HepG2 (cell line): ENCODE results near the gene TOP2A. TPM values are rescaled to one million over a fixed set of nuclear protein-coding genes. Genes with fewer than 3 reads are reported as not detected.

ENCODE experiments used
- AHDC1 ChIP-seq: sonication (generic); formaldehyde crosslinking; IDR thresholded peaks from 2 replicates; pipeline ENCODE4 v1.5.1; 2020; ENCODE audit warnings: mild to moderate bottlenecking, missing genetic modification reagents, borderline replicate concordance
- IRF1 ChIP-seq: sonication (generic); formaldehyde crosslinking; IDR thresholded peaks from 2 replicates; pipeline ENCODE4 v1.4.0; 2020; ENCODE audit warnings: low read depth, mild to moderate bottlenecking, missing genetic modification reagents
- KDM5A ChIP-seq: fragments of 200-600 bp; sonication (generic); IDR thresholded peaks from 2 replicates; pipeline ENCODE4 v1.7.0; 2018; ENCODE audit warnings: antibody characterized with exemption, mild to moderate bottlenecking, low read length, borderline replicate concordance
- NBN ChIP-seq: fragments of 450-650 bp; conservative IDR thresholded peaks from 2 replicates; pipeline ENCODE4 v1.6.1; 2017
- ZBTB33 ChIP-seq: sonication (generic); formaldehyde crosslinking; IDR thresholded peaks from 2 replicates; pipeline ENCODE4 v1.4.0; 2020; ENCODE audit warnings: missing genetic modification reagents
- ZFX ChIP-seq: sonication (generic); formaldehyde crosslinking; IDR thresholded peaks from 2 replicates; pipeline ENCODE4 v1.4.0; 2020; ENCODE audit warnings: mild to moderate bottlenecking, low read depth, missing genetic modification reagents, moderate library complexity
- polyA plus RNA-seq, 8 experiments: library from polyadenylated mRNA; depleted of rRNA in 3 of 8; stranded (reverse) in 7 of 8; unstranded in 1 of 8; fragments of >200 nt; fragmentation: Illumina TruSeq in 4 of 8; extraction: Trizol in 4 of 8; gene quantifications; 2 replicates each; pipeline versions ENCODE4 v1.2.1 to v1.2.3, GENCODE V29; 2011 to 2016; ENCODE audit warnings: low read depth in 4 of 8, missing spikeins in 1 of 8, mixed read lengths in 1 of 8; ENCODE audit not compliant: insufficient read depth in 1 of 8
- total RNA-seq, 5 experiments: library from RNA; depleted of rRNA; stranded (reverse); fragments of >200 nt; fragmentation: Illumina TruSeq; extraction: Trizol; gene quantifications; 2 replicates each; pipeline ENCODE4 v1.2.3, GENCODE V29; 2016; ENCODE audit warnings: low read depth in 1 of 5
- TF ChIP-seq, protein P1 (sequence below): sonication (generic); formaldehyde crosslinking; IDR thresholded peaks from 2 replicates; pipeline ENCODE4 v1.5.1; 2020; ENCODE audit warnings: mild to moderate bottlenecking, missing genetic modification reagents, moderate library complexity
- TF ChIP-seq, protein P2 (sequence below): sonication (generic); formaldehyde crosslinking; IDR thresholded peaks from 2 replicates; pipeline ENCODE4 v1.4.0; 2020; ENCODE audit warnings: missing genetic modification reagents, mild to moderate bottlenecking, borderline replicate concordance
- TF ChIP-seq, protein P3 (sequence below): sonication (generic); formaldehyde crosslinking; IDR thresholded peaks from 2 replicates; pipeline ENCODE4 v1.8.0; 2022; ENCODE audit warnings: missing genetic modification reagents, low read depth, mild to moderate bottlenecking, borderline replicate concordance

The TOP2A gene
- total and polyA plus RNA-seq, 2 of the 13 experiments (the other 11 are each of a cell fraction or from before 2014, with no cell fraction given): 108 to 327 TPM

DNA sequence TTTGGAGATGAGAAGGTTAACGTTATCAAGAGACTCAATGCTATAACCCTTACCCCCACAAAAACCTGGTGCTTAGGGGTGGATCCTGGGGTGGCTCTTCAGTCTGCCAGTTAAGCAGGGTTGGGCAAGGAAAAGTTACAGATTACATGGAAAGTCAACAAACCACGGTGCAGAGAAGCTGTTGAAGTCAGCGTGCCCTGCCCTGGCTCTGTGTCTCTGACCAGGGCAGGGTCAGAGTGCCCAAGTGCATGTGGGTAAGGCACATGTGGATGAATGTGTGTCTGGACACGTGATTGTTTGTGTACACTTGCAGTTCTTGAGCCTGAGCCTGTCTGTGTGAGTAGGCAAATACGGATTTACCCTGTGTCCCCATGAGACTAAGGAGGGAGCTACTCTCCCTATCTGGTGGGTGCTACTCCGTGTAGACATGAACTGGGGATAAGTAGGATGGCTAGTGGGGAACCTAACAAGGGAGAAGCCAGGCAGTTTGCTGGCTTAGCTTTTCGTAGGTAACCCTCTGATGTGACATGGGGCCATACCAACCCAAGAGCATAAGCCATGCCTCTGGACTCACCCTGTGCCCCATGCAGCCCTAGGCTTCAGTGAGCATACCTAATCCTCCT, 31.1 kb upstream of the TOP2A start (continued):
- TF ChIP-seq, protein P1, sequence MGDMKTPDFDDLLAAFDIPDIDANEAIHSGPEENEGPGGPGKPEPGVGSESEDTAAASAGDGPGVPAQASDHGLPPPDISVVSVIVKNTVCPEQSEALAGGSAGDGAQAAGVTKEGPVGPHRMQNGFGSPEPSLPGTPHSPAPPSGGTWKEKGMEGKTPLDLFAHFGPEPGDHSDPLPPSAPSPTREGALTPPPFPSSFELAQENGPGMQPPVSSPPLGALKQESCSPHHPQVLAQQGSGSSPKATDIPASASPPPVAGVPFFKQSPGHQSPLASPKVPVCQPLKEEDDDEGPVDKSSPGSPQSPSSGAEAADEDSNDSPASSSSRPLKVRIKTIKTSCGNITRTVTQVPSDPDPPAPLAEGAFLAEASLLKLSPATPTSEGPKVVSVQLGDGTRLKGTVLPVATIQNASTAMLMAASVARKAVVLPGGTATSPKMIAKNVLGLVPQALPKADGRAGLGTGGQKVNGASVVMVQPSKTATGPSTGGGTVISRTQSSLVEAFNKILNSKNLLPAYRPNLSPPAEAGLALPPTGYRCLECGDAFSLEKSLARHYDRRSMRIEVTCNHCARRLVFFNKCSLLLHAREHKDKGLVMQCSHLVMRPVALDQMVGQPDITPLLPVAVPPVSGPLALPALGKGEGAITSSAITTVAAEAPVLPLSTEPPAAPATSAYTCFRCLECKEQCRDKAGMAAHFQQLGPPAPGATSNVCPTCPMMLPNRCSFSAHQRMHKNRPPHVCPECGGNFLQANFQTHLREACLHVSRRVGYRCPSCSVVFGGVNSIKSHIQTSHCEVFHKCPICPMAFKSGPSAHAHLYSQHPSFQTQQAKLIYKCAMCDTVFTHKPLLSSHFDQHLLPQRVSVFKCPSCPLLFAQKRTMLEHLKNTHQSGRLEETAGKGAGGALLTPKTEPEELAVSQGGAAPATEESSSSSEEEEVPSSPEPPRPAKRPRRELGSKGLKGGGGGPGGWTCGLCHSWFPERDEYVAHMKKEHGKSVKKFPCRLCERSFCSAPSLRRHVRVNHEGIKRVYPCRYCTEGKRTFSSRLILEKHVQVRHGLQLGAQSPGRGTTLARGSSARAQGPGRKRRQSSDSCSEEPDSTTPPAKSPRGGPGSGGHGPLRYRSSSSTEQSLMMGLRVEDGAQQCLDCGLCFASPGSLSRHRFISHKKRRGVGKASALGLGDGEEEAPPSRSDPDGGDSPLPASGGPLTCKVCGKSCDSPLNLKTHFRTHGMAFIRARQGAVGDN (CRISPR knock-in tag): peak; percentile 47; the same call in 1 of the 2 replicates
- TF ChIP-seq, protein P2, sequence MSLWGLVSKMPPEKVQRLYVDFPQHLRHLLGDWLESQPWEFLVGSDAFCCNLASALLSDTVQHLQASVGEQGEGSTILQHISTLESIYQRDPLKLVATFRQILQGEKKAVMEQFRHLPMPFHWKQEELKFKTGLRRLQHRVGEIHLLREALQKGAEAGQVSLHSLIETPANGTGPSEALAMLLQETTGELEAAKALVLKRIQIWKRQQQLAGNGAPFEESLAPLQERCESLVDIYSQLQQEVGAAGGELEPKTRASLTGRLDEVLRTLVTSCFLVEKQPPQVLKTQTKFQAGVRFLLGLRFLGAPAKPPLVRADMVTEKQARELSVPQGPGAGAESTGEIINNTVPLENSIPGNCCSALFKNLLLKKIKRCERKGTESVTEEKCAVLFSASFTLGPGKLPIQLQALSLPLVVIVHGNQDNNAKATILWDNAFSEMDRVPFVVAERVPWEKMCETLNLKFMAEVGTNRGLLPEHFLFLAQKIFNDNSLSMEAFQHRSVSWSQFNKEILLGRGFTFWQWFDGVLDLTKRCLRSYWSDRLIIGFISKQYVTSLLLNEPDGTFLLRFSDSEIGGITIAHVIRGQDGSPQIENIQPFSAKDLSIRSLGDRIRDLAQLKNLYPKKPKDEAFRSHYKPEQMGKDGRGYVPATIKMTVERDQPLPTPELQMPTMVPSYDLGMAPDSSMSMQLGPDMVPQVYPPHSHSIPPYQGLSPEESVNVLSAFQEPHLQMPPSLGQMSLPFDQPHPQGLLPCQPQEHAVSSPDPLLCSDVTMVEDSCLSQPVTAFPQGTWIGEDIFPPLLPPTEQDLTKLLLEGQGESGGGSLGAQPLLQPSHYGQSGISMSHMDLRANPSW (CRISPR knock-in tag): peak; percentile 92; the same call in 1 of the 2 replicates
- 0 out of 2 replicates have a peak, but pooled peaks have one; percentile 35 for TF ChIP-seq ZBTB33 (CRISPR knock-in tag)
- no peak for TF ChIP-seq AHDC1 (CRISPR knock-in tag)
- TF ChIP-seq, protein P3, sequence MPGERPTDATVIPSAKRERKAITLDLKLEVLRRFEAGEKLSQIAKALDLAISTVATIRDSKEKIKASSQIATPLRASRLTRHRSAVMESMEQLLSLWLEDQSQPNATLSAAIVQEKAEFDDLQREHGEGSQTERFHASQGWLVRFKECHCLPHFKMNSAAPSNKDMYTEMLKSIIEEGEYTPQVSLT: no peak
- no peak for TF ChIP-seq KDM5A
- no peak for TF ChIP-seq IRF1 (CRISPR knock-in tag)
- TF ChIP-seq ZFX (CRISPR knock-in tag): peak; percentile 37; the same call in 1 of the 2 replicates
- TF ChIP-seq NBN: no peak
